Mucosa of stomach (tissue), 1 donor: ENCODE measurements around the gene RFTN2.
"Not testable (repeated sequence)": the region's sequence is repeated elsewhere in the genome, so short reads cannot be mapped to it uniquely, and the experiment has no call there.

Source experiments
- H3K27me3 ChIP-seq: one replicate; pipeline ENCODE4 v1.7.0; 2013; ENCODE audit warnings: mild to moderate bottlenecking, low read length; ENCODE audit not compliant: control insufficient read depth, insufficient read depth
- H3K36me3 ChIP-seq: one replicate; pipeline ENCODE4 v1.7.0; 2013; ENCODE audit warnings: low read length; ENCODE audit not compliant: control insufficient read depth, insufficient read depth
- H3K4me1 ChIP-seq: one replicate; pipeline ENCODE4 v1.7.0; 2013; ENCODE audit warnings: mild to moderate bottlenecking, low read length; ENCODE audit not compliant: control insufficient read depth, insufficient read depth
- H3K4me3 ChIP-seq: one replicate; pipeline ENCODE4 v1.7.0; 2013; ENCODE audit warnings: low read length
- H3K9ac ChIP-seq: one replicate; pipeline ENCODE4 v1.7.0; 2013; ENCODE audit warnings: mild to moderate bottlenecking, low read length, moderate library complexity
- H3K9me3 ChIP-seq: one replicate; pipeline ENCODE4 v1.7.0; 2013; ENCODE audit warnings: mild to moderate bottlenecking, low read length, moderate library complexity; ENCODE audit not compliant: control insufficient read depth
- donor health status: Pancreatic carcinoma.

The RFTN2 gene

DNA sequence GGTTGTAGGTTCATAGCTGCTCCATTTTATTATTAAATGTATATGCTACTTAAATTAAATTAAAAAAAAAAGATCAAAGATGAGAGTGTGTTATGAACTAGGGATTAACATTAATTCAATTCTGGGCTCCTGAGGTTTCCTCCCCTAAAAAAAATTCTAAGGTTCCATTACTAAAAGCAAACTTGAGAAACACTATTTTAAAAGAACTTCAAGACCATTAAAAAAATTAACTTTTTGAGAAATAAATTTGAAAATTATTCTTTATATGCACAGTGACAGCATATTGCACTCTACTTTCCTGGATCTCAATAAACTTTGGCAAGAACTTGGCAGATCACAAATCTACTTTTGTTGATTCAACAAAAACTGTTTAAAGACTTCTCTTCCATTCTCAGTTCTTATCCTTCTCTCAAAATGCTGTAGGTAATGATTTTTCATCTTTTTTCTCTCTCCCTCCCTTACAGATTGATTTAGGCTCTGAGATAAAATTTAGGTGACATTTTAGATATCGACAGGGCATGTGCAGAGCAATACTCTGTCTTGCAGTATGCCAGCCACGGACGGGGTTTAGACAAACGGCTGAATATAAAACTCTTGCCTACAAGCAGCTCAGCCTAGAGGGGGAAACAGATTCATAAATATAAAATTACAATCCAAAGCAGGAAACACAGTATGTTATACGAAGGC lies 29.2 kb upstream of the RFTN2 start:
- H3K36me3 ChIP-seq = no peaks in the 10 kb centered on the region
- peak overlapping the region; percentile 18 for H3K4me3 ChIP-seq
- no peaks in the 10 kb centered on the region for H3K27me3 ChIP-seq
- H3K9ac ChIP-seq = peak overlapping the region; percentile 85
- no peaks in the 10 kb centered on the region for H3K9me3 ChIP-seq
- peaks cover 19% of the 10 kb centered on the region for H3K4me1 ChIP-seq

DNA sequence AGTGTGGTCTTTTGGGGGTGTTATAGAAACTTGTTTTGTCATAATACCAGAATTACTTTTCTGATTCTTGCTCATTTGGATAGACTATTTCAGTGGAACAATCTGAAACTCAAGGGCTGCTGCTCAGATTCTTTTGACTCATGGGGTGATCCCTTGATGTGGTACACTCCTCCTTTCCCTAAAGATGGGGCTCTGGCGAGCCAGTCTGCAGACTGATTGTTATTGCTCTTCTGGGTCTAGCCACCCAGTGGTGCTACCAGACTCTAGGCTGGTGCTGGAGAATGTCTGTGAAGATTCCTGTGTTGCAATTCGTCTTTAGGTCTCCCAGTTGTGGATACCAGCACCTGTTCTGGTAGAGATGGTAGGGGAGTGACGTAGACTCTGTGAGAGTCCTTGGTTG lies 25.6 kb upstream of the RFTN2 start:
- Histone ChIP-seq H3K4me3 (no peak overlapping the region), H3K27me3 (no peaks in the 10 kb centered on the region), H3K9me3 (no peaks in the 10 kb centered on the region), H3K36me3 (no peaks in the 10 kb centered on the region), H3K4me1 (peaks cover under 1% of the 10 kb centered on the region), H3K9ac (no peak overlapping the region)

DNA sequence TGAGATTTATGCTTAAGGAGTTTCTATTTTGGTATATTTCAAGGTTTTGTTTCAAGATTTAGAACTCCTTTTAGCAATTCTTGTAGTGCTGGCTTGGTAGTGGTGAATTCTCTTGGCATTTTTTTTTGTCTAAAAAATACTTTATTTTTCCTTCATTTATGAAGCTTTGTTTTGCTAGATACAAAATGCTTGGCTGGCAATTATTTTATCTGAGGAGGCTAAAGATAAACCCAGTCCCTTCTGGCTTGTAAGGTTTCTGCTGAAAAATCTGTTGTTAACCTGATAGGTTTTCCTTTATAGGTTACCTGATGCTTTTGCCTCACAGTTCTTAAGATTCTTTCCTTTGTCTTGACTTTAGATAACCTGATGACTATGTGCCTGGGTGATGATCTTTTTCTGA lies 24.3 kb upstream of the RFTN2 start:
- H3K9ac ChIP-seq, H3K27me3 ChIP-seq, H3K4me1 ChIP-seq, H3K9me3 ChIP-seq, H3K4me3 ChIP-seq, H3K36me3 ChIP-seq: not testable (repeated sequence)

GRCh38 chr2:197696571-197696970 lies 21.2 kb upstream of the RFTN2 start:
- H3K4me3 ChIP-seq, H3K36me3 ChIP-seq, H3K4me1 ChIP-seq, H3K27me3 ChIP-seq, H3K9ac ChIP-seq, H3K9me3 ChIP-seq: not testable (repeated sequence)

- not testable (repeated sequence) for H3K27me3 ChIP-seq, H3K4me3 ChIP-seq, H3K9ac ChIP-seq, H3K9me3 ChIP-seq, H3K36me3 ChIP-seq, H3K4me1 ChIP-seq
Observed at GRCh38 chr2:197695971-197696370, 20.6 kb upstream of the RFTN2 start.

DNA sequence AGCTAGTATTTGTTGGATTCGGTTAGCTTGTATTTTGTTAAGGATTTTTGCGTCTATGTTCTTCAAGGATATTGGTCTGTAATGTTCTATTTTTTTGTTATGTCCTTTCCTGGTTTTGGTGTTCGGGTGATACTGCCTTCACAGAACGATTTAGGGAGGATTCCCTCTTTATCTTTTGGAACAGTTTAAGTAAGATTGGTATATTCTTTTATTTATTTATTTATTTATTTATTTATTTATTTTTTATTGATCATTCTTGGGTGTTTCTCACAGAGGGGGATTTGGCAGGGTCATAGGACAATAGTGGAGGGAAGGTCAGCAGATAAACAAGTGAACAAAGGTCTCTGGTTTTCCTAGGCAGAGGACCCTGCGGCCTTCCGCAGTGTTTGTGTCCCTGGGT lies 19.8 kb upstream of the RFTN2 start:
- H3K9ac ChIP-seq = not testable (repeated sequence)

DNA sequence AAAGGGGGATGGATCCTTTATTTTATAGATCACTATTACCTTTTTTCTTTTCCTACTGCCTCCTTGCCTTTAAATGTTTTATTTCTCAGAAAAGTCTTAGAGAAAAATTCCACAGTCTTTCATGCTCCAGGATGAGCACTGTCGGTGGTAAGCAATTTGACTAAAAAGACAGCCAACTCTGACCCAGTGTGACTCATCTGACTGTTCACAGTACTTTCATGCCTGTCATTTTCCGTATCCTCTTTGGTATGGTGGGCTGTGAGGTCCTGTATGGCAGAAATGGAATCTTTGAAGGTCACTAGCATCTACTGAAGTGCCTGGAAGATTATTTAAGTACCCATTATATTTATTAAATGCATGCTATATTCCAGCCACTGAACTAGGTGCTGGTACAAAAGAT lies 2.1 kb upstream of the RFTN2 start:
- Histone ChIP-seq H3K4me3 (no peak overlapping the region), H3K9me3 (no peaks in the 10 kb centered on the region)

More for the DNA sequence above, 19.8 kb upstream of the RFTN2 start:
- not testable (repeated sequence) for H3K9me3 ChIP-seq, H3K27me3 ChIP-seq, H3K36me3 ChIP-seq, H3K4me3 ChIP-seq, H3K4me1 ChIP-seq

GRCh38 chr2:197677056-197677455 lies 1.7 kb upstream of the RFTN2 start:
- Histone ChIP-seq H3K4me3 (no peak overlapping the region), H3K27me3 (no peaks in the 10 kb centered on the region), H3K4me1 (peaks cover 5% of the 10 kb centered on the region), H3K9me3 (no peaks in the 10 kb centered on the region), H3K9ac (no peak overlapping the region), H3K36me3 (no peaks in the 10 kb centered on the region)

More for the DNA sequence above, 2.1 kb upstream of the RFTN2 start:
- H3K36me3 ChIP-seq = no peaks in the 10 kb centered on the region
- H3K27me3 ChIP-seq = no peaks in the 10 kb centered on the region
- peaks cover 5% of the 10 kb centered on the region for H3K4me1 ChIP-seq
- H3K9ac ChIP-seq = no peak overlapping the region

DNA sequence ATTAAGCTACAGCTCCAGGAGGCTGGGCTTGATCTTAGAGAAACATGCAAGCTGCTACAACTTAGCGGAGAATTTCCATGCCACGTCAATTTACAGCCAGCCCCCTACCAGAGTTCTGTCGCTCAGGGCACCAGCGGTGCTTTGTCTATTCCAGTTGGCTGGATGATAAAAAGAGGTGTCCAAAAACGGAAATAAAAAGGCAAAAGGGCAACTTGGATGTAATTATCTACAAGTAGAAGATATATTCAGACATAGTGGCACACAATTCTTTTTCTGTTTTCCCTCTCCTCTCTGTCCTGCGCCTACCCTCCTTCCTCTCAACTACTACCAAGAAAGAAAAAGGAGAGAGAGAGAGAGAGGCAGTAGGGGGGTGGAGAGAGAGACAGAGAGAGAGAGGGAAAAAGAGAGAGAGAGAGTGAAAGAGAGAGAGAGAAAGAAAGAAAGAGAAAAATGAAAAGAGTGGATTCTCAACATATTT lies 363 bp upstream of the RFTN2 start:
- H3K36me3 ChIP-seq = no peaks in the 10 kb centered on the region
- H3K27me3 ChIP-seq = no peaks in the 10 kb centered on the region
- H3K9me3 ChIP-seq = no peaks in the 10 kb centered on the region
- H3K4me3 ChIP-seq = no peak overlapping the region
- peak overlapping the region; percentile 23 for H3K9ac ChIP-seq
- peaks cover 5% of the 10 kb centered on the region for H3K4me1 ChIP-seq

DNA sequence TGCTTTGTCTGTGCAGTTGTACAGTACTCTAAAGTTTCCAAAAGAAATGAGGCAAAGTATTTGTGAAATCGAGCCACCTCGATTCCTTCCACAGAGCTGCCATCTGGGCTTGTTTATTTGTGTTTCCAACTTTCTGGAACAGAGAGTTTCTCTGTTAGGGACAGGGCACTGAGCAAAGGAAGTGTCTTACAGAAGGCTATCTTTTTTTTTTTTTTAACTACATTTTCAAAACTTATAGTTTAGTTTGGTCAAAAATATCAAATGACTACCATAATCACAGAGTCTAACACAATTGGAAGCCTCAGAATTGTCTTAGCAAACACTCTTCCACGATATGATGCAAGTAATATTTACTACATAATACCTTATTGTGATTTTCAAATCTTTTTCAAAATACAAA lies 796 bp downstream of the RFTN2 start:
- peaks cover 5% of the 10 kb centered on the region for H3K4me1 ChIP-seq
- H3K27me3 ChIP-seq = no peaks in the 10 kb centered on the region
- H3K9me3 ChIP-seq = no peaks in the 10 kb centered on the region
- no peak overlapping the region for H3K9ac ChIP-seq
- no peaks in the 10 kb centered on the region for H3K36me3 ChIP-seq
- no peak overlapping the region for H3K4me3 ChIP-seq

GRCh38 chr2:197674060-197674459 lies 1.3 kb downstream of the RFTN2 start:
- H3K9ac ChIP-seq = no peak overlapping the region
- H3K9me3 ChIP-seq = no peaks in the 10 kb centered on the region
- H3K4me3 ChIP-seq = no peak overlapping the region

DNA sequence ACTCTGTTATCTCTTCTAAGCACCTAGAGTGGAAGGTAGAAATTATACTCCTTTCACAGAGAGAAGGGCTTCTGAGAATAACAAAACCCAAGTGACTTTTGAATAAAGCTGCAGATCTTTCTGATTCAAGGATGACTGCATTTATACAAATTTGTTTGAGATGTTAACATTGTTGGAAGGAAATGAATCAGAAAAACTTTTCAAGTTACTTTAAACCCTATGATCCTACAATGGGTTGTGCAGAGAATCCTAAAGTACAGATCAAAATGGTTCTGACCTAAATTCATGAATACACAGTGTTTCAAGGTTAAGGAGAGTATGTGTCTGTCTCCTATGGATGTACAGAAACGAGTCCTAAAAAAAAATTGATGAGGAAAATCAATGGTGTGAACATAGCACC lies 1.8 kb downstream of the RFTN2 start:
- H3K9ac ChIP-seq = no peak overlapping the region
- H3K4me1 ChIP-seq = peaks cover 5% of the 10 kb centered on the region
- H3K36me3 ChIP-seq = no peaks in the 10 kb centered on the region
- H3K9me3 ChIP-seq = no peaks in the 10 kb centered on the region
- H3K4me3 ChIP-seq = no peak overlapping the region
- H3K27me3 ChIP-seq = no peaks in the 10 kb centered on the region

More at GRCh38 chr2:197674060-197674459, 1.3 kb downstream of the RFTN2 start:
- H3K27me3 ChIP-seq = no peaks in the 10 kb centered on the region
- H3K36me3 ChIP-seq = no peaks in the 10 kb centered on the region
- H3K4me1 ChIP-seq = peaks cover 5% of the 10 kb centered on the region

GRCh38 chr2:197673106-197673505 lies 2.3 kb downstream of the RFTN2 start:
- H3K9ac ChIP-seq = no peak overlapping the region
- H3K4me3 ChIP-seq = no peak overlapping the region
- H3K4me1 ChIP-seq = peaks cover 5% of the 10 kb centered on the region
- no peaks in the 10 kb centered on the region for H3K27me3 ChIP-seq
- no peaks in the 10 kb centered on the region for H3K36me3 ChIP-seq
- H3K9me3 ChIP-seq = no peaks in the 10 kb centered on the region
